HEK293 (cell line): ENCODE results near the gene SCN1A.
A peak's percentile ranks its signal among the peaks of the same experiment; 100 is the strongest.

Experiments used
- FEZF1 ChIP-seq: fragments of 450-650 bp; formaldehyde crosslinking; IDR thresholded peaks from 2 replicates; pipeline ENCODE4 v1.5.1; 2016; ENCODE audit warnings: missing biosample characterization, missing genetic modification characterization
- KLF1 ChIP-seq: fragments of 450-650 bp; formaldehyde crosslinking; IDR thresholded peaks from 2 replicates; pipeline ENCODE4 v1.5.1; 2016; ENCODE audit warnings: missing biosample characterization, missing genetic modification characterization
- KLF16 ChIP-seq: fragments of 450-650 bp; formaldehyde crosslinking; IDR thresholded peaks from 2 replicates; pipeline ENCODE4 v1.5.1; 2017; ENCODE audit warnings: missing biosample characterization, missing genetic modification characterization
- OVOL3 ChIP-seq: fragments of 450-650 bp; formaldehyde crosslinking; IDR thresholded peaks from 2 replicates; pipeline ENCODE4 v1.5.1; 2016; ENCODE audit warnings: missing biosample characterization, missing genetic modification characterization
- PRDM10 ChIP-seq: fragments of 450-650 bp; formaldehyde crosslinking; IDR thresholded peaks from 2 replicates; pipeline ENCODE4 v1.5.1; 2016; ENCODE audit warnings: missing biosample characterization, missing genetic modification characterization
- PRDM4 ChIP-seq: fragments of 450-650 bp; formaldehyde crosslinking; IDR thresholded peaks from 2 replicates; pipeline ENCODE4 v1.5.1; 2017; ENCODE audit warnings: missing biosample characterization, missing genetic modification characterization
- SP2 ChIP-seq: fragments of 450-650 bp; formaldehyde crosslinking; IDR thresholded peaks from 2 replicates; pipeline ENCODE4 v1.5.1; 2016; ENCODE audit warnings: missing biosample characterization, missing genetic modification characterization
- ZBTB11 ChIP-seq: fragments of 450-650 bp; formaldehyde crosslinking; conservative IDR thresholded peaks from 2 replicates; pipeline ENCODE4 v1.5.1; 2016; ENCODE audit warnings: low read depth, missing biosample characterization, missing genetic modification characterization
- ZBTB7A ChIP-seq: fragments of 450-650 bp; formaldehyde crosslinking; IDR thresholded peaks from 2 replicates; pipeline ENCODE4 v1.5.1; 2016; ENCODE audit warnings: low read depth, missing biosample characterization, missing genetic modification characterization
- ZFP37 ChIP-seq: fragments of 450-650 bp; formaldehyde crosslinking; IDR thresholded peaks from 2 replicates; pipeline ENCODE4 v1.5.1; 2016; ENCODE audit warnings: missing biosample characterization, missing genetic modification characterization
- ZIC2 ChIP-seq: fragments of 450-650 bp; formaldehyde crosslinking; IDR thresholded peaks from 2 replicates; pipeline ENCODE4 v1.5.1; 2016; ENCODE audit warnings: missing biosample characterization, missing genetic modification characterization
- ZNF155 ChIP-seq: fragments of 450-650 bp; formaldehyde crosslinking; IDR thresholded peaks from 2 replicates; pipeline ENCODE4 v1.5.1; 2016; ENCODE audit warnings: missing biosample characterization, missing genetic modification characterization
- ZNF202 ChIP-seq: fragments of 450-650 bp; formaldehyde crosslinking; IDR thresholded peaks from 2 replicates; pipeline ENCODE4 v1.5.1; 2016; ENCODE audit warnings: missing biosample characterization, missing genetic modification characterization, borderline replicate concordance
- ZNF214 ChIP-seq: fragments of 450-650 bp; formaldehyde crosslinking; IDR thresholded peaks from 2 replicates; pipeline ENCODE4 v1.5.1; 2017; ENCODE audit warnings: missing biosample characterization, mild to moderate bottlenecking, missing genetic modification characterization, borderline replicate concordance
- ZNF280C ChIP-seq: fragments of 450-650 bp; formaldehyde crosslinking; IDR thresholded peaks from 2 replicates; pipeline ENCODE4 v1.5.1; 2016; ENCODE audit warnings: missing biosample characterization, missing genetic modification characterization
- ZNF350 ChIP-seq: fragments of 450-650 bp; formaldehyde crosslinking; IDR thresholded peaks from 2 replicates; pipeline ENCODE4 v1.5.0; 2017; ENCODE audit warnings: missing biosample characterization, mild to moderate bottlenecking, missing genetic modification characterization
- ZNF394 ChIP-seq: fragments of 450-650 bp; formaldehyde crosslinking; IDR thresholded peaks from 2 replicates; pipeline ENCODE4 v1.5.1; 2016; ENCODE audit warnings: missing biosample characterization, missing genetic modification characterization, mild to moderate bottlenecking, moderate library complexity, borderline replicate concordance
- ZNF513 ChIP-seq: fragments of 450-650 bp; IDR thresholded peaks from 2 replicates; pipeline ENCODE4 v1.5.1; 2018; ENCODE audit warnings: missing biosample characterization, missing genetic modification characterization
- ZNF548 ChIP-seq: fragments of 450-650 bp; formaldehyde crosslinking; IDR thresholded peaks from 2 replicates; pipeline ENCODE4 v1.5.1; 2016; ENCODE audit warnings: missing biosample characterization, missing genetic modification characterization
- ZNF555 ChIP-seq: fragments of 450-650 bp; formaldehyde crosslinking; conservative IDR thresholded peaks from 2 replicates; pipeline ENCODE4 v1.5.1; 2017; ENCODE audit warnings: missing biosample characterization, mild to moderate bottlenecking, missing genetic modification characterization, inconsistent platforms
- ZNF629 ChIP-seq: fragments of 450-650 bp; formaldehyde crosslinking; IDR thresholded peaks from 2 replicates; pipeline ENCODE4 v1.5.1; 2017; ENCODE audit warnings: missing biosample characterization, missing genetic modification characterization
- ZNF654 ChIP-seq: fragments of 450-650 bp; formaldehyde crosslinking; IDR thresholded peaks from 2 replicates; pipeline ENCODE4 v1.5.1; 2016; ENCODE audit warnings: low read depth, missing biosample characterization, missing genetic modification characterization
- ZNF701 ChIP-seq: fragments of 450-650 bp; formaldehyde crosslinking; IDR thresholded peaks from 2 replicates; pipeline ENCODE4 v1.5.1; 2016; ENCODE audit warnings: missing biosample characterization, missing genetic modification characterization
- ZSCAN4 ChIP-seq: fragments of 450-650 bp; formaldehyde crosslinking; IDR thresholded peaks from 2 replicates; pipeline ENCODE4 v1.5.1; 2017; ENCODE audit warnings: missing biosample characterization, missing genetic modification characterization

SCN1A gene

GRCh38 chr2:165953655-165954606 is 173.9 kb downstream of the SCN1A start, which contains the start of gene TTC21B (continued):
- TF ChIP-seq PRDM10 (tag by site-specific recombination), result peak; percentile 91
- TF ChIP-seq ZNF548 (tag by site-specific recombination), result no peak
- TF ChIP-seq ZBTB11 (tag by site-specific recombination), result peak; percentile 79
- peak; percentile 79 for TF ChIP-seq ZNF394 (tag by site-specific recombination)
- no peak for TF ChIP-seq ZNF214 (tag by site-specific recombination)
- peak; percentile 78 for TF ChIP-seq ZNF629 (tag by site-specific recombination)
- no peak for TF ChIP-seq ZNF155 (tag by site-specific recombination)
- peak; percentile 60; the same call in 1 of the 2 replicates for TF ChIP-seq KLF1 (tag by site-specific recombination)
- TF ChIP-seq ZNF513 (tag by site-specific recombination), result no peak
- no peak for TF ChIP-seq ZNF280C (tag by site-specific recombination)
- TF ChIP-seq ZFP37 (tag by site-specific recombination), result peak; percentile 98
- no peak for TF ChIP-seq ZNF701
- TF ChIP-seq ZIC2 (tag by site-specific recombination), result peak; percentile 86
- TF ChIP-seq ZBTB7A (tag by site-specific recombination), result no peak
- peak; percentile 76; the same call in 1 of the 2 replicates for TF ChIP-seq KLF16 (tag by site-specific recombination)
- TF ChIP-seq SP2 (tag by site-specific recombination), result peak; percentile 85
- no peak for TF ChIP-seq ZNF555
- no peak for TF ChIP-seq OVOL3 (tag by site-specific recombination)
- no peak for TF ChIP-seq ZSCAN4 (tag by site-specific recombination)
- TF ChIP-seq ZNF202, result no peak
- TF ChIP-seq FEZF1, result peak; percentile 90
- no peak for TF ChIP-seq ZNF350
- peak; percentile 51 for TF ChIP-seq ZNF654
- peak; percentile 41; the same call in 1 of the 2 replicates for TF ChIP-seq PRDM4 (tag by site-specific recombination)
